Keratinocyte (primary cell): ENCODE measurements around the gene SEC14L3. TPM values are rescaled to one million over a fixed set of nuclear protein-coding genes. Genes with fewer than 3 reads are reported as not detected.
"Not testable (repeated sequence)": the region's sequence is repeated elsewhere in the genome, so short reads cannot be mapped to it uniquely, and the experiment has no call there.

Source experiments
- DNase-seq: peaks from one replicate; pipeline ENCODE4 v3.0.0-alpha.2; 2011; ENCODE audit warnings: low read depth, missing footprints, low spot score
- FAIRE-seq: peaks from 2 replicates; lab custom pipeline; 2011; peaks lifted over from hg19 to GRCh38; lab: Jason Lieb, UNC
- H2AFZ ChIP-seq: 2 replicates; pipeline ENCODE4 v1.6.0; 2012; ENCODE audit warnings: low read length, control low read depth, inconsistent platforms; ENCODE audit not compliant: control insufficient read depth
- H3K27ac ChIP-seq: 2 replicates; pipeline ENCODE4 v1.5.1; 2011; ENCODE audit warnings: low read length; ENCODE audit not compliant: control insufficient read depth, insufficient read depth
- H3K27me3 ChIP-seq: 3 replicates; pipeline ENCODE4 v1.6.0; 2011; ENCODE audit warnings: low read length; ENCODE audit not compliant: control insufficient read depth, insufficient read depth; ENCODE audit errors: extremely low read depth
- H3K36me3 ChIP-seq, 2 experiments: 2 replicates in 1 of 2; 3 replicates in 1 of 2; pipeline ENCODE4 v1.5.1; 2011; ENCODE audit warnings: low read length in 2 of 2, mild to moderate bottlenecking in 1 of 2; ENCODE audit not compliant: control insufficient read depth in 2 of 2, insufficient read depth in 2 of 2; ENCODE audit errors: extremely low read depth in 1 of 2
- H3K4me1 ChIP-seq: 3 replicates; pipeline ENCODE4 v1.5.1; 2011; ENCODE audit warnings: low read length; ENCODE audit not compliant: control insufficient read depth, insufficient read depth; ENCODE audit errors: extremely low read depth
- H3K4me2 ChIP-seq: 3 replicates; pipeline ENCODE4 v1.6.0; 2011; ENCODE audit warnings: low read depth, low read length; ENCODE audit not compliant: control insufficient read depth, insufficient read depth; ENCODE audit errors: extremely low read depth
- H3K4me3 ChIP-seq, 3 experiments: fragments of 200-600 bp in 1 of 3; sonication (generic) in 1 of 3; 2 replicates in 2 of 3; 3 replicates in 1 of 3; pipeline ENCODE4 v1.5.1; 2011 to 2016; ENCODE audit warnings: low read length in 3 of 3, mild to moderate bottlenecking in 3 of 3, control low read depth in 2 of 3, inconsistent platforms in 1 of 3, low read depth in 1 of 3, mixed read lengths in 1 of 3, mixed run types in 1 of 3, moderate library complexity in 1 of 3; ENCODE audit not compliant: control insufficient read depth in 2 of 3, insufficient read depth in 2 of 3; ENCODE audit errors: extremely low read depth in 1 of 3
- H3K79me2 ChIP-seq: 2 replicates; pipeline ENCODE4 v1.6.0; 2012; ENCODE audit warnings: low read length; ENCODE audit not compliant: control insufficient read depth, insufficient read depth
- H3K9ac ChIP-seq: 3 replicates; pipeline ENCODE4 v1.6.0; 2011; ENCODE audit warnings: low read length; ENCODE audit not compliant: control insufficient read depth, insufficient read depth; ENCODE audit errors: extremely low read depth
- H3K9me1 ChIP-seq: 3 replicates; pipeline ENCODE4 v1.6.0; 2011; ENCODE audit warnings: low read length; ENCODE audit not compliant: control insufficient read depth, insufficient read depth; ENCODE audit errors: extremely low read depth
- H3K9me3 ChIP-seq: 2 replicates; pipeline ENCODE4 v1.5.1; 2012; ENCODE audit warnings: low read depth, low read length; ENCODE audit not compliant: control insufficient read depth
- H4K20me1 ChIP-seq: 3 replicates; pipeline ENCODE4 v1.6.0; 2011; ENCODE audit warnings: low read length; ENCODE audit not compliant: control insufficient read depth, insufficient read depth; ENCODE audit errors: extremely low read depth
- EZH2 ChIP-seq: IDR thresholded peaks from one replicate; pipeline ENCODE4 v1.6.1; 2012; ENCODE audit warnings: inconsistent platforms, mild to moderate bottlenecking, low read length, moderate library complexity
- dilution Hi-C: fragments of 300-500 bp; cut with MboI; formaldehyde crosslinking; loops from one replicate; pipeline ENCODE4 v1.7.0; 2020; ENCODE audit warnings: low sequenced_read_pairs; ENCODE audit not compliant: extremely low pct_ligation_motif_present
- polyA plus RNA-seq, 5 experiments: library from polyadenylated mRNA; depleted of rRNA in 3 of 5; stranded (reverse) in 3 of 5; stranded (forward) in 1 of 5; unstranded in 1 of 5; fragments of >200 nt; gene quantifications; 1 replicate in 1 of 5; 2 replicates in 3 of 5; 3 replicates in 1 of 5; pipeline versions ENCODE4 v1.2.1 to v1.2.3, GENCODE V29; 2011 to 2012; ENCODE audit warnings: missing spikeins in 2 of 5, low read depth in 1 of 5, low replicate concordance in 1 of 5
- TF ChIP-seq, protein P1 (sequence below), 3 experiments: IDR thresholded peaks in 1 of 3; conservative IDR thresholded peaks in 1 of 3; optimal IDR thresholded peaks in 1 of 3; 2 replicates in 2 of 3; 3 replicates in 1 of 3; pipeline versions ENCODE3 to v1.5.1; 2011; ENCODE audit warnings: low read length in 3 of 3, mild to moderate bottlenecking in 3 of 3, moderate library complexity in 2 of 3, control low read depth in 1 of 3, inconsistent platforms in 1 of 3; ENCODE audit not compliant: insufficient read depth in 2 of 3; ENCODE audit errors: extremely low read depth in 1 of 3

Gene SEC14L3
- polyA plus RNA-seq, 1 donor (not counting 4 experiments of a cell fraction or from before 2014, with no cell fraction given): not detected

DNA sequence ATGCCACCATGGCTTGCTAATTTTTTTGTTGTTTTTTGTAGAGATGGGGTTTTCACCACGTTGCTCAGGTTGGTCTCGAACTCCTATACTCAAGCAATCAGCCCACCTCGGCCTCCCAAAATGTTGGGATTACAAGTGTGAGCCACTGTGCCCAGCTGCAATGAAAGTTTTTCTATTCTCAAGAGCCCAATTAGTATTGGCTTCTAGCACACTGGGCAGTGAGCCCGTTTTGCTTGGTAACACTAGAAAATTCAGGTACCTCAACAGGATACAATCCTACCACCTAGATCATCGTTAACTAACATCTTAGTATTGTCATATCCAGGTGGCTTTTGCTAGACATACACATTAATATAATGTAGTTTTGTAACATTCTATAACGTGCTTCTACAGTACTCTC is 19.0 kb downstream of the SEC14L3 start:
- DNase-seq (no peak), FAIRE-seq (no peak)
- TF ChIP-seq, protein P1, sequence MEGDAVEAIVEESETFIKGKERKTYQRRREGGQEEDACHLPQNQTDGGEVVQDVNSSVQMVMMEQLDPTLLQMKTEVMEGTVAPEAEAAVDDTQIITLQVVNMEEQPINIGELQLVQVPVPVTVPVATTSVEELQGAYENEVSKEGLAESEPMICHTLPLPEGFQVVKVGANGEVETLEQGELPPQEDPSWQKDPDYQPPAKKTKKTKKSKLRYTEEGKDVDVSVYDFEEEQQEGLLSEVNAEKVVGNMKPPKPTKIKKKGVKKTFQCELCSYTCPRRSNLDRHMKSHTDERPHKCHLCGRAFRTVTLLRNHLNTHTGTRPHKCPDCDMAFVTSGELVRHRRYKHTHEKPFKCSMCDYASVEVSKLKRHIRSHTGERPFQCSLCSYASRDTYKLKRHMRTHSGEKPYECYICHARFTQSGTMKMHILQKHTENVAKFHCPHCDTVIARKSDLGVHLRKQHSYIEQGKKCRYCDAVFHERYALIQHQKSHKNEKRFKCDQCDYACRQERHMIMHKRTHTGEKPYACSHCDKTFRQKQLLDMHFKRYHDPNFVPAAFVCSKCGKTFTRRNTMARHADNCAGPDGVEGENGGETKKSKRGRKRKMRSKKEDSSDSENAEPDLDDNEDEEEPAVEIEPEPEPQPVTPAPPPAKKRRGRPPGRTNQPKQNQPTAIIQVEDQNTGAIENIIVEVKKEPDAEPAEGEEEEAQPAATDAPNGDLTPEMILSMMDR (optimal IDR thresholded peaks at IDR 0.05 in 1 of 3, IDR thresholded peaks at IDR 0.05 in 1 of 3, conservative IDR thresholded peaks at IDR 0.05 in 1 of 3; ENCODE audit: extremely low read depth in 1 of 3, insufficient read depth in 2 of 3, low read length in 3 of 3): no peak
- TF ChIP-seq EZH2: no peak
- dilution Hi-C loops: no loop called here
- Histone ChIP-seq H3K4me2 (no peak overlapping the region), H3K36me3 (no peaks in the 10 kb centered on the region), H3K27me3 (no peaks in the 10 kb centered on the region), H3K79me2 (no peaks in the 10 kb centered on the region), H3K9me3 (no peaks in the 10 kb centered on the region), H3K9ac (no peak overlapping the region), H3K9me1 (no peaks in the 10 kb centered on the region), H3K4me3 (no peak overlapping the region), H3K27ac (no peak overlapping the region), H2AFZ (no peak overlapping the region), H3K4me1 (no peaks in the 10 kb centered on the region), H4K20me1 (no peaks in the 10 kb centered on the region)

DNA sequence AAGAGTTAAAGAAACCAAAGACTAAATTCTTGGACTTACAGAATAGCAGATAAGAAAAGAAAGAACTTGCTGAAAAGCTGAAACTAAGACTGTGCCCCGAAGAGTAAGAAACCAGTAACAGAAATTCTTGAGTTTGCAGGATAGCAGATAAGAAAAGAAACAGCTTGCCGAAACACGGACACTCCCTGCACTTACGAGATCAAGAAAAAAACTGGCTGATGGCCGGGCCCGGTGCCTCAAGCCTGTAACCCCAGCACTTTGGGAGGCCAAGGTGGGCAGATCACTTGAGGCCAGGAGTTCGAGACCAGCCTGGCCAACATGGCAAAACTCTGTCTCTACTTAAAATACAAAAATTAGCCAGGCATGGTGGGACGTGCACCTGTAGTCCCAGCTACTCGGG is 20.3 kb downstream of the SEC14L3 start:
- H3K4me2 ChIP-seq, H3K27me3 ChIP-seq, H3K9ac ChIP-seq, H3K4me3 ChIP-seq, H3K79me2 ChIP-seq, DNase-seq, H3K36me3 ChIP-seq, H4K20me1 ChIP-seq, FAIRE-seq, H3K9me1 ChIP-seq, dilution Hi-C loops, H3K27ac ChIP-seq, H2AFZ ChIP-seq, H3K4me1 ChIP-seq, H3K9me3 ChIP-seq: not testable (repeated sequence)

DNA sequence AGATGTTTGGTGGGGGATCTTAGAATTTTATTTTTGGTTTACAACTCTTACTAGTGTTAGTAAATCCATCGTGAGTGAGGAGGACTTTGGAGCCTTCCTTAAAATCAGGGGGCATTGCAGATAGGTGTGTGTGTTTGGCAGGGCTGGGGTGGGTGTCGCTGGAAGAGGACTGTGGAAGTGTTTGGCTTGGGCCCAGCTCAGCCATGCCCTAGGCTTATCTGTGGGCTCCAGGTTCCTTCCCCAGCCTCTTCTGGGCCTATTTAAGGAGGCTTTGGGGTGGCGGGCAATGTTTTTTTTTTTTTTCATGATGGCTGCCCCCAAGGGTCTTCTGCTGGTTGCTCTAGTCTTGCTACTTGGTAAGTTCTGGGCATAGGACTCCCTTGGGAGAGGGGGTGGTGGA is 24.2 kb downstream of the SEC14L3 start:
- H3K4me1 ChIP-seq: peaks cover 6% of the 10 kb centered on the region
- DNase-seq: no peak
- no peak for FAIRE-seq
- H3K4me2 ChIP-seq: no peak overlapping the region
- H3K9me1 ChIP-seq: no peaks in the 10 kb centered on the region
- H4K20me1 ChIP-seq: no peaks in the 10 kb centered on the region
- no peaks in the 10 kb centered on the region for H3K79me2 ChIP-seq
- H3K4me3 ChIP-seq: no peak overlapping the region
- no peak for TF ChIP-seq EZH2
- TF ChIP-seq, protein P1 (optimal IDR thresholded peaks at IDR 0.05 in 1 of 3, IDR thresholded peaks at IDR 0.05 in 1 of 3, conservative IDR thresholded peaks at IDR 0.05 in 1 of 3; ENCODE audit: extremely low read depth in 1 of 3, insufficient read depth in 2 of 3, low read length in 3 of 3): no peak
- no peaks in the 10 kb centered on the region for H3K36me3 ChIP-seq
- H3K27me3 ChIP-seq: no peaks in the 10 kb centered on the region
- dilution Hi-C loops: no loop called here
- H2AFZ ChIP-seq: no peak overlapping the region
- H3K9ac ChIP-seq: no peak overlapping the region
- H3K9me3 ChIP-seq: no peaks in the 10 kb centered on the region
- no peak overlapping the region for H3K27ac ChIP-seq
